NT2/D1 (cell line): ENCODE results near the gene CNIH3.

Experiments
- YY1 ChIP-seq: IDR thresholded peaks from 2 replicates; pipeline ENCODE4 v1.6.1; 2011; ENCODE audit not compliant: insufficient read length, insufficient read depth
- ZNF274 ChIP-seq: IDR thresholded peaks from 2 replicates; pipeline ENCODE4 v1.6.1; 2011; ENCODE audit warnings: mild to moderate bottlenecking, low read depth, low read length

GRCh38 chr1:224705578-224705977 lies 89.5 kb downstream of the CNIH3 start:
- TF ChIP-seq ZNF274 (no peak), YY1 (no peak)
